HepG2 (cell line): ENCODE results near the gene CSNK2A2. TPM values are rescaled to one million over a fixed set of nuclear protein-coding genes. Genes with fewer than 3 reads are reported as not detected.

Experiments used
- CCDC6 ChIP-seq: sonication (generic); formaldehyde crosslinking; IDR thresholded peaks from 2 replicates; pipeline ENCODE4 v1.8.1; 2022; ENCODE audit warnings: mild to moderate bottlenecking, missing genetic modification reagents, moderate library complexity
- FOXJ3 ChIP-seq: sonication (generic); formaldehyde crosslinking; IDR thresholded peaks from 2 replicates; pipeline ENCODE4 v1.4.0; 2020; ENCODE audit warnings: missing genetic modification reagents, mild to moderate bottlenecking, borderline replicate concordance
- GABPB1 ChIP-seq: IDR thresholded peaks from 2 replicates; pipeline ENCODE4 v1.6.1; 2016; ENCODE audit warnings: mild to moderate bottlenecking, missing genetic modification reagents, moderate library complexity, missing compliant biosample characterization
- HHEX ChIP-seq: IDR thresholded peaks from 2 replicates; pipeline ENCODE4 v1.6.1; 2016; ENCODE audit warnings: control low read depth
- HNRNPH1 ChIP-seq: fragments of 200-400 bp; formaldehyde crosslinking; optimal IDR thresholded peaks from 2 replicates; pipeline ENCODE3; 2017; ENCODE audit warnings: mild to moderate bottlenecking, low read depth, low read length
- KLF16 ChIP-seq, 2 experiments: sonication (generic) in 1 of 2; formaldehyde crosslinking in 1 of 2; IDR thresholded peaks; 2 replicates each; pipeline versions ENCODE4 v1.6.1 to v1.8.0; 2016 to 2023; ENCODE audit warnings: missing genetic modification reagents in 2 of 2, missing compliant biosample characterization in 1 of 2
- RELA ChIP-seq: sonication (generic); formaldehyde crosslinking; IDR thresholded peaks from 2 replicates; pipeline ENCODE4 v1.4.0; 2020; ENCODE audit warnings: missing genetic modification reagents
- SP140L ChIP-seq: sonication (generic); formaldehyde crosslinking; IDR thresholded peaks from 2 replicates; pipeline ENCODE4 v1.4.0; 2020; ENCODE audit warnings: missing genetic modification reagents, borderline replicate concordance
- TCF7 ChIP-seq: sonication (generic); IDR thresholded peaks from 2 replicates; pipeline ENCODE4 v1.6.1; 2016; ENCODE audit warnings: antibody characterized with exemption, low read depth
- TP53 ChIP-seq: sonication (generic); formaldehyde crosslinking; conservative IDR thresholded peaks from 2 replicates; pipeline ENCODE4 v1.4.0; 2020; ENCODE audit warnings: missing genetic modification reagents
- ZNF569 ChIP-seq: sonication (generic); formaldehyde crosslinking; IDR thresholded peaks from 2 replicates; pipeline ENCODE4 v1.5.0; 2020; ENCODE audit warnings: mild to moderate bottlenecking, missing genetic modification reagents, moderate library complexity, borderline replicate concordance
- ZNF746 ChIP-seq: sonication (generic); formaldehyde crosslinking; IDR thresholded peaks from 2 replicates; pipeline ENCODE4 v1.8.0; 2022; ENCODE audit warnings: mild to moderate bottlenecking, missing genetic modification reagents
- polyA plus RNA-seq, 8 experiments: library from polyadenylated mRNA; depleted of rRNA in 3 of 8; stranded (reverse) in 7 of 8; unstranded in 1 of 8; fragments of >200 nt; fragmentation: Illumina TruSeq in 4 of 8; extraction: Trizol in 4 of 8; gene quantifications; 2 replicates each; pipeline versions ENCODE4 v1.2.1 to v1.2.3, GENCODE V29; 2011 to 2016; ENCODE audit warnings: low read depth in 4 of 8, missing spikeins in 1 of 8, mixed read lengths in 1 of 8; ENCODE audit not compliant: insufficient read depth in 1 of 8
- total RNA-seq, 5 experiments: library from RNA; depleted of rRNA; stranded (reverse); fragments of >200 nt; fragmentation: Illumina TruSeq; extraction: Trizol; gene quantifications; 2 replicates each; pipeline ENCODE4 v1.2.3, GENCODE V29; 2016; ENCODE audit warnings: low read depth in 1 of 5
- TF ChIP-seq, protein P1 (sequence below): sonication (generic); formaldehyde crosslinking; IDR thresholded peaks from 2 replicates; pipeline ENCODE4 v1.4.0; 2020; ENCODE audit warnings: missing genetic modification reagents
- TF ChIP-seq, protein P2 (sequence below): sonication (generic); formaldehyde crosslinking; IDR thresholded peaks from 2 replicates; pipeline ENCODE4 v1.8.0; 2022; ENCODE audit warnings: mild to moderate bottlenecking, missing genetic modification reagents
- TF ChIP-seq, protein P3 (sequence below): sonication (generic); formaldehyde crosslinking; IDR thresholded peaks from 2 replicates; pipeline ENCODE4 v1.4.0; 2020; ENCODE audit warnings: missing genetic modification reagents
- TF ChIP-seq, protein P4 (sequence below): sonication (generic); formaldehyde crosslinking; IDR thresholded peaks from 2 replicates; pipeline ENCODE4 v1.4.0; 2020; ENCODE audit warnings: missing genetic modification reagents
- TF ChIP-seq, protein P5 (sequence below): sonication (generic); formaldehyde crosslinking; IDR thresholded peaks from 2 replicates; pipeline ENCODE4 v1.9.0; 2021; ENCODE audit warnings: missing genetic modification reagents, borderline replicate concordance

CSNK2A2 gene
- total and polyA plus RNA-seq, 2 of the 13 experiments (the other 11 are each of a cell fraction or from before 2014, with no cell fraction given) = 46.4 to 56.9 TPM

DNA sequence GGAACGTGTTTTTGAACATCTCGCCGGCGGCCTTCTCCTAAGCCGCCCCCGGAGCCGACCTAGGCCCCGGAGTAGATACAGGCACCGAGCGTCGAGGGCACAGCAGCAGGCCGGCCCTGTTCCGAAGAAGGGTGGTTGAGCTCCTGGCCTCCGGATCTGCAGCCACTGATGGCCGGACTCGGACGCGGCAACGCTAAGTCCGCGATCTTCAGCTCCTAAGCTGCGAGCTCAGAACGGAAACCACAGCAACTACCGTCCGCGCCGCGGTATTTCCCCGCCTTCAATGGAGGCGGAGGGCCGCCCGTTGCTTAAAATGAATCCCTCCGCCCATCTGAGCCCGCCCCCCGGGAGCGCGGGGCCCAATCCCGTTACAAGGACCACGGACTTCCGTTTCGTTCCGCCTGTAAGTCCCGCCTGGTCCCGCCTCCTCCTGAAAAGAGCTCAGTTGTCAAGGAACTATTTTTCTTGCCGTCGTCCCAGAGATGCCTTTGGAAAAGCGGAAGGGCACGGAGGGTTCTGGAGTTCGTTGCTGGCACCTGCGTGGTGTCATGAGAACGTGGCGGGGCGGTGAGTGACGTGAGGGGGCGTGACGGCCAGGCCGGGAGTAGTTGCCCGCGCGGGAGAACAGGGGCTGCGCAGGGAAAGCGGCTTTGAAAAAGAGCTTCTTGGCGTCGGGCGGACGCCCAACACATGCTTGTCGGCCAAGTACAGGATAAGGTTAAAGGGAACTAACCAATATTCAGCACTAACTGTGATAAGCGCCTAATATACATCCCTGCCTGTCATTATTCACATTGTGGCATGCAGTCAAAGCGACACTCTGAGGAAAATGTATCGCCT, 68.6 kb downstream of the CSNK2A2 start, which contains the start of gene CFAP20 (continued):
- TF ChIP-seq, protein P1, sequence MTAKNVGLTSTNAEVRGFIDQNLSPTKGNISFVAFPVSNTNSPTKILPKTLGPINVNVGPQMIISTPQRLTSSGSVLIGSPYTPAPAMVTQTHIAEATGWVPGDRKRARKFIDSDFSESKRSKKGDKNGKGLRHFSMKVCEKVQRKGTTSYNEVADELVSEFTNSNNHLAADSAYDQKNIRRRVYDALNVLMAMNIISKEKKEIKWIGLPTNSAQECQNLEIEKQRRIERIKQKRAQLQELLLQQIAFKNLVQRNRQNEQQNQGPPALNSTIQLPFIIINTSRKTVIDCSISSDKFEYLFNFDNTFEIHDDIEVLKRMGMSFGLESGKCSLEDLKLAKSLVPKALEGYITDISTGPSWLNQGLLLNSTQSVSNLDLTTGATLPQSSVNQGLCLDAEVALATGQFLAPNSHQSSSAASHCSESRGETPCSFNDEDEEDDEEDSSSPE (CRISPR knock-in tag) = peak; percentile 97
- TF ChIP-seq TP53 (0 out of 2 replicates have a peak, but pooled peaks have one; percentile 19), CCDC6 (peak; percentile 70), KLF16 (CRISPR knock-in tag; IDR thresholded peaks at IDR 0.05) (peak in 1 of 2 experiments; percentile 99; a peak in 2 of 4 replicates), FOXJ3 (CRISPR knock-in tag) (peak; percentile 71; the same call in 1 of the 2 replicates), ZNF569 (CRISPR knock-in tag) (peak; percentile 56; the same call in 1 of the 2 replicates), RELA (CRISPR knock-in tag) (peak; percentile 77; the same call in 1 of the 2 replicates), HNRNPH1 (no peak), ZNF746 (no peak; the same call in 1 of the 2 replicates), TCF7 (no peak; the same call in 1 of the 2 replicates), GABPB1 (CRISPR knock-in tag) (peak; percentile 98), SP140L (peak; percentile 77; the same call in 1 of the 2 replicates), HHEX (no peak; the same call in none of the 2 replicates)
- TF ChIP-seq, protein P2, sequence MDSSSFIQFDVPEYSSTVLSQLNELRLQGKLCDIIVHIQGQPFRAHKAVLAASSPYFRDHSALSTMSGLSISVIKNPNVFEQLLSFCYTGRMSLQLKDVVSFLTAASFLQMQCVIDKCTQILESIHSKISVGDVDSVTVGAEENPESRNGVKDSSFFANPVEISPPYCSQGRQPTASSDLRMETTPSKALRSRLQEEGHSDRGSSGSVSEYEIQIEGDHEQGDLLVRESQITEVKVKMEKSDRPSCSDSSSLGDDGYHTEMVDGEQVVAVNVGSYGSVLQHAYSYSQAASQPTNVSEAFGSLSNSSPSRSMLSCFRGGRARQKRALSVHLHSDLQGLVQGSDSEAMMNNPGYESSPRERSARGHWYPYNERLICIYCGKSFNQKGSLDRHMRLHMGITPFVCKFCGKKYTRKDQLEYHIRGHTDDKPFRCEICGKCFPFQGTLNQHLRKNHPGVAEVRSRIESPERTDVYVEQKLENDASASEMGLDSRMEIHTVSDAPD (CRISPR knock-in tag) = peak; percentile 46; the same call in 1 of the 2 replicates
- TF ChIP-seq, protein P3, sequence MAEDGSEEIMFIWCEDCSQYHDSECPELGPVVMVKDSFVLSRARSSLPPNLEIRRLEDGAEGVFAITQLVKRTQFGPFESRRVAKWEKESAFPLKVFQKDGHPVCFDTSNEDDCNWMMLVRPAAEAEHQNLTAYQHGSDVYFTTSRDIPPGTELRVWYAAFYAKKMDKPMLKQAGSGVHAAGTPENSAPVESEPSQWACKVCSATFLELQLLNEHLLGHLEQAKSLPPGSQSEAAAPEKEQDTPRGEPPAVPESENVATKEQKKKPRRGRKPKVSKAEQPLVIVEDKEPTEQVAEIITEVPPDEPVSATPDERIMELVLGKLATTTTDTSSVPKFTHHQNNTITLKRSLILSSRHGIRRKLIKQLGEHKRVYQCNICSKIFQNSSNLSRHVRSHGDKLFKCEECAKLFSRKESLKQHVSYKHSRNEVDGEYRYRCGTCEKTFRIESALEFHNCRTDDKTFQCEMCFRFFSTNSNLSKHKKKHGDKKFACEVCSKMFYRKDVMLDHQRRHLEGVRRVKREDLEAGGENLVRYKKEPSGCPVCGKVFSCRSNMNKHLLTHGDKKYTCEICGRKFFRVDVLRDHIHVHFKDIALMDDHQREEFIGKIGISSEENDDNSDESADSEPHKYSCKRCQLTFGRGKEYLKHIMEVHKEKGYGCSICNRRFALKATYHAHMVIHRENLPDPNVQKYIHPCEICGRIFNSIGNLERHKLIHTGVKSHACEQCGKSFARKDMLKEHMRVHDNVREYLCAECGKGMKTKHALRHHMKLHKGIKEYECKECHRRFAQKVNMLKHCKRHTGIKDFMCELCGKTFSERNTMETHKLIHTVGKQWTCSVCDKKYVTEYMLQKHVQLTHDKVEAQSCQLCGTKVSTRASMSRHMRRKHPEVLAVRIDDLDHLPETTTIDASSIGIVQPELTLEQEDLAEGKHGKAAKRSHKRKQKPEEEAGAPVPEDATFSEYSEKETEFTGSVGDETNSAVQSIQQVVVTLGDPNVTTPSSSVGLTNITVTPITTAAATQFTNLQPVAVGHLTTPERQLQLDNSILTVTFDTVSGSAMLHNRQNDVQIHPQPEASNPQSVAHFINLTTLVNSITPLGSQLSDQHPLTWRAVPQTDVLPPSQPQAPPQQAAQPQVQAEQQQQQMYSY (CRISPR knock-in tag) = no peak
- TF ChIP-seq, protein P4, sequence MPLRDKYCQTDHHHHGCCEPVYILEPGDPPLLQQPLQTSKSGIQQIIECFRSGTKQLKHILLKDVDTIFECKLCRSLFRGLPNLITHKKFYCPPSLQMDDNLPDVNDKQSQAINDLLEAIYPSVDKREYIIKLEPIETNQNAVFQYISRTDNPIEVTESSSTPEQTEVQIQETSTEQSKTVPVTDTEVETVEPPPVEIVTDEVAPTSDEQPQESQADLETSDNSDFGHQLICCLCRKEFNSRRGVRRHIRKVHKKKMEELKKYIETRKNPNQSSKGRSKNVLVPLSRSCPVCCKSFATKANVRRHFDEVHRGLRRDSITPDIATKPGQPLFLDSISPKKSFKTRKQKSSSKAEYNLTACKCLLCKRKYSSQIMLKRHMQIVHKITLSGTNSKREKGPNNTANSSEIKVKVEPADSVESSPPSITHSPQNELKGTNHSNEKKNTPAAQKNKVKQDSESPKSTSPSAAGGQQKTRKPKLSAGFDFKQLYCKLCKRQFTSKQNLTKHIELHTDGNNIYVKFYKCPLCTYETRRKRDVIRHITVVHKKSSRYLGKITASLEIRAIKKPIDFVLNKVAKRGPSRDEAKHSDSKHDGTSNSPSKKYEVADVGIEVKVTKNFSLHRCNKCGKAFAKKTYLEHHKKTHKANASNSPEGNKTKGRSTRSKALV = peak; percentile 85; the same call in 1 of the 2 replicates
- TF ChIP-seq, protein P5, sequence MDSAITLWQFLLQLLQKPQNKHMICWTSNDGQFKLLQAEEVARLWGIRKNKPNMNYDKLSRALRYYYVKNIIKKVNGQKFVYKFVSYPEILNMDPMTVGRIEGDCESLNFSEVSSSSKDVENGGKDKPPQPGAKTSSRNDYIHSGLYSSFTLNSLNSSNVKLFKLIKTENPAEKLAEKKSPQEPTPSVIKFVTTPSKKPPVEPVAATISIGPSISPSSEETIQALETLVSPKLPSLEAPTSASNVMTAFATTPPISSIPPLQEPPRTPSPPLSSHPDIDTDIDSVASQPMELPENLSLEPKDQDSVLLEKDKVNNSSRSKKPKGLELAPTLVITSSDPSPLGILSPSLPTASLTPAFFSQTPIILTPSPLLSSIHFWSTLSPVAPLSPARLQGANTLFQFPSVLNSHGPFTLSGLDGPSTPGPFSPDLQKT (CRISPR knock-in tag) = no peak
